ENCODE data around the gene SSBP1. TPM values are rescaled to one million over a fixed set of nuclear protein-coding genes. Genes with fewer than 3 reads are reported as not detected.

Gene SSBP1
- polyA plus RNA-seq, 3 donors = 66.9 to 197 (median 184) TPM

GRCh38 chr7:141776374-141776773, 38.2 kb downstream of the SSBP1 start, which contains the start of gene TAS2R4:
Gene TAS2R4, plus strand, starts transcription at chr7:141776674. Its CDS starts 1,815 bp downstream, at chr7:141778489.
- H3K4me2 ChIP-seq (replicated peaks; ENCODE audit: extremely low read depth, low read length, poor library complexity, severe bottlenecking) = no peak within 1 kb of the TSS
- TF ChIP-seq, protein P1, sequence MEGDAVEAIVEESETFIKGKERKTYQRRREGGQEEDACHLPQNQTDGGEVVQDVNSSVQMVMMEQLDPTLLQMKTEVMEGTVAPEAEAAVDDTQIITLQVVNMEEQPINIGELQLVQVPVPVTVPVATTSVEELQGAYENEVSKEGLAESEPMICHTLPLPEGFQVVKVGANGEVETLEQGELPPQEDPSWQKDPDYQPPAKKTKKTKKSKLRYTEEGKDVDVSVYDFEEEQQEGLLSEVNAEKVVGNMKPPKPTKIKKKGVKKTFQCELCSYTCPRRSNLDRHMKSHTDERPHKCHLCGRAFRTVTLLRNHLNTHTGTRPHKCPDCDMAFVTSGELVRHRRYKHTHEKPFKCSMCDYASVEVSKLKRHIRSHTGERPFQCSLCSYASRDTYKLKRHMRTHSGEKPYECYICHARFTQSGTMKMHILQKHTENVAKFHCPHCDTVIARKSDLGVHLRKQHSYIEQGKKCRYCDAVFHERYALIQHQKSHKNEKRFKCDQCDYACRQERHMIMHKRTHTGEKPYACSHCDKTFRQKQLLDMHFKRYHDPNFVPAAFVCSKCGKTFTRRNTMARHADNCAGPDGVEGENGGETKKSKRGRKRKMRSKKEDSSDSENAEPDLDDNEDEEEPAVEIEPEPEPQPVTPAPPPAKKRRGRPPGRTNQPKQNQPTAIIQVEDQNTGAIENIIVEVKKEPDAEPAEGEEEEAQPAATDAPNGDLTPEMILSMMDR (IDR thresholded peaks at IDR 0.05) = no peak
- H2AFZ ChIP-seq (ENCODE audit: insufficient read depth, low read depth, low read length, poor library complexity, severe bottlenecking) = no peak within 1 kb of the TSS
- H3K27me3 ChIP-seq (ENCODE audit: control insufficient read depth in 2 of 2, insufficient read depth in 2 of 2, low read length in 2 of 2) = no peaks in the 10 kb centered on the region
- no peak for DNase-seq
- no peaks in the 10 kb centered on the region for H3K79me2 ChIP-seq (ENCODE audit: insufficient read depth, low read length)
- no peaks in the 10 kb centered on the region for H3K4me1 ChIP-seq (ENCODE audit: control insufficient read depth in 1 of 2, insufficient read depth in 2 of 2, low read length in 2 of 2)
- Mint-ChIP-seq H3K27ac (no peak within 1 kb of the TSS), H3K9me3 (peaks cover 16 to 26% (median 22%) of the 10 kb centered on the region in 7 donors), H3K4me3 (no peak within 1 kb of the TSS), H3K4me1 (no peaks in the 10 kb centered on the region), H3K36me3 (peaks cover 53 to 58% of the 10 kb centered on the region in 2 donors), H3K27me3 (ENCODE audit: low read depth in 3 of 3) (peaks cover 0 to 2% (median 0%) of the 10 kb centered on the region in 3 donors)
- H3K9ac ChIP-seq (ENCODE audit: insufficient read depth, low read length, poor library complexity, severe bottlenecking) = no peak within 1 kb of the TSS
- no peak within 1 kb of the TSS for H3K27ac ChIP-seq (ENCODE audit: low read depth in 1 of 2, low read length in 2 of 2)
- no peaks in the 10 kb centered on the region for H4K20me1 ChIP-seq (ENCODE audit: insufficient read depth, low read length)
- H3K36me3 ChIP-seq (replicated peaks in 1 of 2; ENCODE audit: control insufficient read depth in 1 of 2, insufficient read depth in 2 of 2, low read length in 2 of 2) = peaks cover 11 to 43% of the 10 kb centered on the region in 2 donors
- H3K4me3 ChIP-seq (replicated peaks in 1 of 3; ENCODE audit: low read depth in 2 of 3, low read length in 3 of 3) = no peak within 1 kb of the TSS
- whole genome bisulfite sequencing (ENCODE audit: insufficient coverage) = no CpG with 5 or more reads among the region's 1 CpG
- peaks cover 0 to 11% of the 10 kb centered on the region in 2 donors for H3K9me3 ChIP-seq (replicated peaks in 1 of 2; ENCODE audit: control insufficient read depth in 1 of 2, insufficient read depth in 1 of 2, low read length in 2 of 2)
- intact Hi-C loops (cut with micrococcal nuclease) = no loop called here

- Histone ChIP-seq H2AFZ (ENCODE audit: insufficient read depth, low read depth, low read length, poor library complexity, severe bottlenecking) (no peak overlapping the region), H3K4me1 (ENCODE audit: control insufficient read depth in 1 of 2, insufficient read depth in 2 of 2, low read length in 2 of 2) (peaks cover 9 to 11% of the 10 kb centered on the region in 2 donors), H3K9ac (ENCODE audit: insufficient read depth, low read length, poor library complexity, severe bottlenecking) (no peak overlapping the region), H3K9me3 (replicated peaks in 1 of 2; ENCODE audit: control insufficient read depth in 1 of 2, insufficient read depth in 1 of 2, low read length in 2 of 2) (no peaks in the 10 kb centered on the region), H3K36me3 (replicated peaks in 1 of 2; ENCODE audit: control insufficient read depth in 1 of 2, insufficient read depth in 2 of 2, low read length in 2 of 2) (peaks cover 0 to 6% of the 10 kb centered on the region in 2 donors), H3K4me3 (replicated peaks in 1 of 3; ENCODE audit: low read depth in 2 of 3, low read length in 3 of 3) (peak overlapping the region in 1 of 3 experiments; percentile 15), H3K27me3 (ENCODE audit: control insufficient read depth in 2 of 2, insufficient read depth in 2 of 2, low read length in 2 of 2) (no peaks in the 10 kb centered on the region), H4K20me1 (ENCODE audit: insufficient read depth, low read length) (no peaks in the 10 kb centered on the region), H3K27ac (ENCODE audit: low read depth in 1 of 2, low read length in 2 of 2) (peak overlapping the region in 1 of 2 donors; percentile 33), H3K79me2 (ENCODE audit: insufficient read depth, low read length) (no peaks in the 10 kb centered on the region), H3K4me2 (replicated peaks; ENCODE audit: extremely low read depth, low read length, poor library complexity, severe bottlenecking) (peak overlapping the region; percentile 35)
- peaks cover 8% of the 10 kb centered on the region for H3K4me1 Mint-ChIP-seq
- H3K9me3 Mint-ChIP-seq = peaks cover 0 to 2% (median 0%) of the 10 kb centered on the region in 7 donors
- peak overlapping the region in 1 of 2 donors; percentile 52 for H3K4me3 Mint-ChIP-seq
- DNase-seq = peak; percentile 36 to 55 (median 51)
- H3K27me3 Mint-ChIP-seq (ENCODE audit: low read depth in 3 of 3) = no peaks in the 10 kb centered on the region
- H3K27ac Mint-ChIP-seq = peak overlapping the region in 5 of 7 donors; percentile 5 to 57 (median 10)
- peaks cover 21 to 26% of the 10 kb centered on the region in 2 donors for H3K36me3 Mint-ChIP-seq
- intact Hi-C loops (cut with micrococcal nuclease) = no loop called here
- TF ChIP-seq, protein P1 (IDR thresholded peaks at IDR 0.05) = peak; percentile 82
- WGBS (ENCODE audit: insufficient coverage) = 20% methylated on average over 2 of the region's 13 CpGs
Measured at GRCh38 chr7:141785706-141786552, 47.8 kb downstream of the SSBP1 start.

Measured in CD14-positive monocyte (primary cell).